ENCODE data around the gene SLC12A6.
"Not testable (repeated sequence)": the region's sequence is repeated elsewhere in the genome, so short reads cannot be mapped to it uniquely, and the experiment has no call there.

Gene SLC12A6

GRCh38 chr15:34248190-34248589 is 89.4 kb downstream of the SLC12A6 start:
- DNase-seq, result no peak

GRCh38 chr15:34246276-34246976 is 91.2 kb downstream of the SLC12A6 start:
- no peak for DNase-seq

- DNase-seq, result no peak
Observed at GRCh38 chr15:34243226-34243625, 94.4 kb downstream of the SLC12A6 start.

GRCh38 chr15:34242331-34242710 is 95.3 kb downstream of the SLC12A6 start:
- DNase-seq, result no peak

GRCh38 chr15:34241376-34242330 is 95.9 kb downstream of the SLC12A6 start:
- no peak for DNase-seq

GRCh38 chr15:34240537-34240936 is 97.0 kb downstream of the SLC12A6 start:
- no peak for DNase-seq

GRCh38 chr15:34239151-34239808 is 98.3 kb downstream of the SLC12A6 start:
- DNase-seq, result no peak

GRCh38 chr15:34233614-34234013 is 104.0 kb downstream of the SLC12A6 start:
- DNase-seq, result no peak

GRCh38 chr15:34223904-34224596 is 113.5 kb downstream of the SLC12A6 start:
- DNase-seq, result no peak

GRCh38 chr15:34217587-34218225 is 119.9 kb downstream of the SLC12A6 start:
- no peak for DNase-seq

- DNase-seq, result no peak
Observed at GRCh38 chr15:34216527-34217270, 120.9 kb downstream of the SLC12A6 start.

GRCh38 chr15:34214135-34214534 is 123.4 kb downstream of the SLC12A6 start:
- no peak for DNase-seq

GRCh38 chr15:34213690-34214089 is 123.9 kb downstream of the SLC12A6 start:
- no peak for DNase-seq

- peak; percentile 76 for DNase-seq
Observed at GRCh38 chr15:34209421-34210282, 127.9 kb downstream of the SLC12A6 start, which contains the start of gene KATNBL1. Gene KATNBL1, minus strand, starts transcription at chr15:34210096. Its CDS starts 46,420 bp downstream, at chr15:34163676.

GRCh38 chr15:34206011-34206410 is 131.6 kb downstream of the SLC12A6 start:
- no peak for DNase-seq

- DNase-seq, result no peak
Observed at GRCh38 chr15:34203936-34204335, 133.6 kb downstream of the SLC12A6 start.

GRCh38 chr15:34203305-34203704 is 134.3 kb downstream of the SLC12A6 start:
- DNase-seq, result no peak

- DNase-seq, result not testable (repeated sequence)
Observed at GRCh38 chr15:34193272-34193671, 144.3 kb downstream of the SLC12A6 start.

- no peak for DNase-seq
Observed at GRCh38 chr15:34188711-34189110, 148.9 kb downstream of the SLC12A6 start.

- DNase-seq, result no peak
Observed at GRCh38 chr15:34185666-34186065, 151.9 kb downstream of the SLC12A6 start.

Measured in NCI-H1105 (cell line).